ENCODE measurements around the gene AIG1. TPM values are rescaled to one million over a fixed set of nuclear protein-coding genes. Genes with fewer than 3 reads are reported as not detected.

The AIG1 gene
- total and polyA plus RNA-seq, 2 of the 13 experiments (the other 11 are each of a cell fraction or from before 2014, with no cell fraction given) = 115 to 197 TPM

- no peak for TF ChIP-seq AHR (CRISPR knock-in tag; IDR thresholded peaks at IDR 0.05)
These were observed 192.3 kb downstream of the AIG1 start (continued) for GRCh38 chr6:143252961-143253360.

GRCh38 chr6:143253586-143253985 is 192.9 kb downstream of the AIG1 start:
- Histone ChIP-seq H3K4me1 (ENCODE audit: insufficient read depth, low read length) (no peaks in the 10 kb centered on the region), H2AFZ (ENCODE audit: low read length) (no peak overlapping the region), H3K9me3 (ENCODE audit: low read length) (no peaks in the 10 kb centered on the region), H3K36me3 (replicated peaks in 1 of 2; ENCODE audit: control insufficient read depth in 1 of 2, insufficient read depth in 2 of 2, low read length in 2 of 2) (no peaks in the 10 kb centered on the region; a peak in 1 of 5 replicates), H3K27ac (ENCODE audit: extremely low read length, insufficient read depth, low read length) (no peak overlapping the region), H4K20me1 (ENCODE audit: insufficient read depth, low read length) (no peaks in the 10 kb centered on the region), H3K27me3 (ENCODE audit: control insufficient read depth in 1 of 2, insufficient read depth in 2 of 2, low read length in 2 of 2) (no peaks in the 10 kb centered on the region), H3K4me2 (ENCODE audit: low read depth, low read length) (no peak overlapping the region), H3K4me3 (replicated peaks in 1 of 3; ENCODE audit: insufficient read depth in 1 of 3, low read depth in 2 of 3, low read length in 3 of 3) (no peak overlapping the region), H3K79me2 (ENCODE audit: insufficient read depth, low read length) (no peaks in the 10 kb centered on the region), H3K9ac (ENCODE audit: insufficient read depth, low read depth, low read length) (no peak overlapping the region)
- BruUV-seq (replicated peaks) = no TSS peak
- DNase-seq (ENCODE audit: low spot score) = no peak
- ChIA-PET POLR2A (no interaction called here), CTCF (ENCODE audit: low intra/inter-chr PET ratio, low total read pairs) (no interaction called here)
- TF ChIP-seq ZNF264 (CRISPR knock-in tag; IDR thresholded peaks at IDR 0.05) (no peak), ZNF773 (CRISPR knock-in tag; IDR thresholded peaks at IDR 0.05; ENCODE audit: borderline replicate concordance) (no peak), ZNF205 (CRISPR knock-in tag; IDR thresholded peaks at IDR 0.05) (no peak), SPEN (CRISPR knock-in tag; IDR thresholded peaks at IDR 0.05; ENCODE audit: low read depth) (no peak), ZNF768 (CRISPR knock-in tag; IDR thresholded peaks at IDR 0.05) (no peak), ZBTB43 (CRISPR knock-in tag; conservative IDR thresholded peaks at IDR 0.05) (no peak)
- no peak for FAIRE-seq
- no peak for ATAC-seq
- in situ Hi-C loops (cut with HindIII; ENCODE audit: extremely low pct_ligation_motif_present, low pct_unique_long_range_greater_than_20kb) = no loop called here
- 96% methylated on average over 4 of the region's 4 CpGs for WGBS (ENCODE audit: low lambda C conversion rate)
- intact Hi-C loops (cut with micrococcal nuclease; ENCODE audit: unreplicated experiment) = no loop called here

GRCh38 chr6:143258945-143259344 is 198.3 kb downstream of the AIG1 start:
- Histone ChIP-seq H3K27me3 (ENCODE audit: control insufficient read depth in 1 of 2, insufficient read depth in 2 of 2, low read length in 2 of 2) (no peaks in the 10 kb centered on the region), H3K4me1 (ENCODE audit: insufficient read depth, low read length) (no peaks in the 10 kb centered on the region), H3K79me2 (ENCODE audit: insufficient read depth, low read length) (no peaks in the 10 kb centered on the region), H3K4me2 (ENCODE audit: low read depth, low read length) (no peak overlapping the region), H3K27ac (ENCODE audit: extremely low read length, insufficient read depth, low read length) (no peak overlapping the region), H3K36me3 (replicated peaks in 1 of 2; ENCODE audit: control insufficient read depth in 1 of 2, insufficient read depth in 2 of 2, low read length in 2 of 2) (no peaks in the 10 kb centered on the region), H3K4me3 (replicated peaks in 1 of 3; ENCODE audit: insufficient read depth in 1 of 3, low read depth in 2 of 3, low read length in 3 of 3) (no peak overlapping the region), H2AFZ (ENCODE audit: low read length) (no peak overlapping the region), H4K20me1 (ENCODE audit: insufficient read depth, low read length) (no peaks in the 10 kb centered on the region), H3K9ac (ENCODE audit: insufficient read depth, low read depth, low read length) (no peak overlapping the region), H3K9me3 (ENCODE audit: low read length) (no peaks in the 10 kb centered on the region)
- ATAC-seq (no peak), DNase-seq (ENCODE audit: low spot score) (no peak), FAIRE-seq (no peak)
- intact Hi-C loops (cut with micrococcal nuclease; ENCODE audit: unreplicated experiment) (no loop called here), in situ Hi-C loops (cut with HindIII; ENCODE audit: extremely low pct_ligation_motif_present, low pct_unique_long_range_greater_than_20kb) (no loop called here)
- ChIA-PET CTCF (ENCODE audit: low intra/inter-chr PET ratio, low total read pairs) (no interaction called here), POLR2A (no interaction called here)
- BruUV-seq (replicated peaks) = no TSS peak
- TF ChIP-seq MAX (IDR thresholded peaks at IDR 0.05) (no peak), ZBTB4 (CRISPR knock-in tag; IDR thresholded peaks at IDR 0.05; ENCODE audit: borderline replicate concordance) (no peak), ZNF580 (CRISPR knock-in tag; IDR thresholded peaks at IDR 0.05; ENCODE audit: borderline replicate concordance, low read depth) (no peak), ZFP62 (CRISPR knock-in tag; IDR thresholded peaks at IDR 0.05) (no peak)

Measured in HepG2 (cell line).